NCI-H69 (cell line): ENCODE results near the gene LRP8.

Experiments
- DNase-seq: peaks from one replicate; lab custom pipeline; 2025; lab: John Stamatoyannopoulos, UW

LRP8 gene

GRCh38 chr1:53259932-53260331 lies 67.9 kb downstream of the LRP8 start:
- DNase-seq = no peak

DNA sequence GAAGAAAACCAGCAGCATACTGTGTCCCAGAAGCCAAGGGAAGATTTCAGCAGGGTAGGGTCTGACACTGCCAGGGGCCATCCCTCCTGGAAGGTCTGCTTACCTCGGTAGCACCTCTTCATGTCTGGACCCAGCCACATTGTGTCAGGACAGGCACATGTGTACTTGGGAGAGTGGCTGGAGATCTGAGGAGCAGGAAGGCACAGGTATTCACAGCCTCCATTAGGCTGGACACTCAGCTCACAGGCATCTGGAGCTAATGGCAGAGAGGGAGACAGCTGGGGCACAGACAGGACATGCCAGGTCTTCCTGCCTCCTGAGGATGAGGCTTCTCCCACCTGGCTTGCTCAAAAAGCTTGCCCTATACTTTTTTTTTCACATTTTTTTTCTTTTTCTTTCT lies 69.7 kb downstream of the LRP8 start:
- no peak for DNase-seq

GRCh38 chr1:53257454-53258081 lies 70.3 kb downstream of the LRP8 start:
- no peak for DNase-seq

DNA sequence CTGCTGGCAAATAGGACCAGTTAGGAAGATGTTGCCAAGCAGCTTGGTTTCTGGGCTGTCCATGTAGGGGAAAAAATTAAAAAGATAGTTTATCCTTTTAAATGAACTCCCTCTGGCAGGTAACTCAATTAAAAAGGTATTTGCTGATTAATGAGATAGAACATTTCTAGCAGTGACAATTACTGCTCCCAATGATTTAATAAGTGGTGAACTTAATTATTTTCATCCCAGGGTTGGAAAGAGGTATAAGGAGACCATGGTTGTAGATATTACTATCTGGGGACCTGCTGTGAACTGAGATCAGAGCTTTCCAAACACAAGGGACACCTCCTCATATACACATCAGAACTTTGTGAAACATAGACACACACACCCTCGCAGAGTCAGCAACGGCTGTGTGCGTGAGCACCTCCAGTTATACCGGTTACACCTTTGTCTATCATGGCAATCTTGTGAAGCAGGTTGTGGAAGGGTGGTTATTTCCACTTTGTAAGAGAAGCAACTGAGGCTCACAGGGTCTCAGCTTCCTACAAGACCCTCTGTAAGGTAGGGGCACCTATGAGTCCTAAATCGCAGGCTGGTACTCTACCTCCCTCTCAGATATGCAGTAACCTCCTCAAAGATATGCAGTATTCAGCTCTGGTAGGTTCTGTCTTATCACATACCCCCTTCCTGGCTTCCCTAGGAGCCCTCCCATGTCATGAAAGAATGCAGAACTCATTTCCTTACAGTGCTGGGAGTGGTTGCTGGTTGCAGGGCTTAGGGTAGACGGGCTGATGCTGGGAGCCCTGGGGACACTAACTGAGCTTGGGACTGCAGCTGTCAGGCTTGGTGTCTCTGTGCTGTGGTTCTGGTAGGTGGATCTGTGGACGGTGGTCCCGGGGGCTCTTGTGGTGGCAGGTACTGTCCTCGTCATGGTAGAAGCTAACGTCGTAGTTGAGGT lies 71.1 kb downstream of the LRP8 start:
- DNase-seq = no peak

DNA sequence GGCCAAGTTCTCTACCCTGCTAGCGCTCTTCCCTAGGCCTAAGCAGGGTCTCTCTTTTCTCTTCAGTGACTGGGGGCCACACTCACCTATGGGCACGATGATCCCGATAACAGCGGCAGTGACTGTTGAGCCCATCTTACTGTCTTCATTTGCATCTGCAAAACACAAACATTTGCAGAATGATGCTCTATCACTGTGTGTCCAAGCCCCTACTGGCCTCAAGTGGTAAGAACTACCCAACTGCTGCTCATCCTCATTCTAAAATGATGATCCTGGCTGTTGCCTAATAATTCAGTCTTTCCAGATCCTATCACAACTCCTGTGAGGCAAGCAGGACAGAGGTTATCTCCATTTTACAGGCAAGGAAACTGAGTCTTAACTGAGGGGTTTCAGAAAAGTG lies 72.8 kb downstream of the LRP8 start:
- DNase-seq = no peak

DNA sequence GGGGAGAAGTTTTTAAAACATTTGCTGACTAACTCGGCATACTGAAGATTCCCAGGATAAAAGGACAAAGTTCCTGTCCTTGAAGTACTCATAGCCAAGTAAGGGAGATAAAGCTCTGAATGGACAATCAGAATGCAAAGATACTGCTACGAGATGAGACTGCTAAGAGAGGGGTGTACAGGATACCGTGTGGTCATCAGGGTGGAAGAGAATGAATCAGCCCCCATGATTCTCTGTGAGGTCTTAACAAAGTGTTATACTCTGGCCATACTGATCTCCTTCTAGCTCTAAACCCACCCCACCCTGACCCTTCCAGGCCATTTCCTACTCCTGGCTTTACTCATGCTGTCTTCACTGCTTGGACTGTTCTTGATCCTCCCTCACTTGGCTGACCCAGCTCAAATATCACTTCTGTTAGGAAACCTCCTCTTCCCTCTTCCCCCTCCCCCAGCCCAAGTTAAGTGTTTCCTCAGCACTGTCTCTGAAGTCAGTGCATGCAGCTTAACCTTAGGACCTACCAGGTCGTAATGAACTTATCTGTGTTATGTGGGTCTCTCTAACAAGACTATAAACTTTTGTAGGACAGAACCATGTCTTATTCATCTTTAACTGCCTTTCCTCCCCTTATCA lies 73.7 kb downstream of the LRP8 start:
- DNase-seq = no peak

- DNase-seq = no peak
These were observed 77.5 kb downstream of the LRP8 start for GRCh38 chr1:53250325-53250724.

- peak; percentile 66 for DNase-seq
These were observed 78.2 kb downstream of the LRP8 start for GRCh38 chr1:53249706-53250105.

DNA sequence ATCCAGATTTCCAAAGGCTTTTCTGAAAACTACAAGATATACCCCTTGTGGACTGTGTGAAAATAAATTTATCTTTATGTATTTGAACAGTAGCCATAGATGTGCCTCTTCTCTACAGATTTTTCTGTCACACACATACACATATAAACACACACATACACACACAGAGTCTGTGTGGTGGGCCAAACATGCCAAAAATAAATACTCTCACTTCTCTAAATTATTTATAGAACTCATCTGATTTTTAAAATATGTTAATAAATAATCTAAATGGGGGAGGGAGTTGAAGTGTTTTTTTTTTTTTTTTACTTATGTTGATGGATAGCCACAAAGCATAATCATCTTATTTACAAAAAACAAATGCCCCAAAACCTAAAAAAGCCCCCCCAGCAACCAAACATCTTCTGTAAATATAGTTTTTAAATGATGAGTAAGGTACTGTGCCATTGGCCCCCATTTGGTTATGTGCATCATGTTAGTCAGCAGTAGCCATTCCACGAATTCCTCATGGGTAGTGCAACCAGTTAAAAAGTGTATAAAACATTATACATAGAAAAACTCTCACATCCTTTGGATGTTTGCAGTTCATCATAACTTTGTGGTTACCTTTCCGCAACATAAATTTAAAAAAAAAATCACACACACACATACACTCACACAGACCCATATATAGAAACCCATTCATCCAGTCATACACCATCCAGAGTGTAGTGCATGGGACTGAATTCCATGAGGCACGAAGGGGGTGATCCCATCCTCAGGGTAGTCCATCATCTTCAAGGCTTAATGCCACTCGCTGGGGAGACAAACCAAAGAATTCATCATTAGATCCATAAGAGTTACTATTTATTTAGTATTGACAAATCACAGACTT lies 81.4 kb downstream of the LRP8 start:
- DNase-seq = no peak

- DNase-seq = no peak
These were observed 83.7 kb downstream of the LRP8 start for GRCh38 chr1:53244141-53244540.

- DNase-seq = no peak
These were observed 85.5 kb downstream of the LRP8 start for GRCh38 chr1:53242381-53242780.

GRCh38 chr1:53241828-53242227 lies 86.0 kb downstream of the LRP8 start:
- no peak for DNase-seq

DNA sequence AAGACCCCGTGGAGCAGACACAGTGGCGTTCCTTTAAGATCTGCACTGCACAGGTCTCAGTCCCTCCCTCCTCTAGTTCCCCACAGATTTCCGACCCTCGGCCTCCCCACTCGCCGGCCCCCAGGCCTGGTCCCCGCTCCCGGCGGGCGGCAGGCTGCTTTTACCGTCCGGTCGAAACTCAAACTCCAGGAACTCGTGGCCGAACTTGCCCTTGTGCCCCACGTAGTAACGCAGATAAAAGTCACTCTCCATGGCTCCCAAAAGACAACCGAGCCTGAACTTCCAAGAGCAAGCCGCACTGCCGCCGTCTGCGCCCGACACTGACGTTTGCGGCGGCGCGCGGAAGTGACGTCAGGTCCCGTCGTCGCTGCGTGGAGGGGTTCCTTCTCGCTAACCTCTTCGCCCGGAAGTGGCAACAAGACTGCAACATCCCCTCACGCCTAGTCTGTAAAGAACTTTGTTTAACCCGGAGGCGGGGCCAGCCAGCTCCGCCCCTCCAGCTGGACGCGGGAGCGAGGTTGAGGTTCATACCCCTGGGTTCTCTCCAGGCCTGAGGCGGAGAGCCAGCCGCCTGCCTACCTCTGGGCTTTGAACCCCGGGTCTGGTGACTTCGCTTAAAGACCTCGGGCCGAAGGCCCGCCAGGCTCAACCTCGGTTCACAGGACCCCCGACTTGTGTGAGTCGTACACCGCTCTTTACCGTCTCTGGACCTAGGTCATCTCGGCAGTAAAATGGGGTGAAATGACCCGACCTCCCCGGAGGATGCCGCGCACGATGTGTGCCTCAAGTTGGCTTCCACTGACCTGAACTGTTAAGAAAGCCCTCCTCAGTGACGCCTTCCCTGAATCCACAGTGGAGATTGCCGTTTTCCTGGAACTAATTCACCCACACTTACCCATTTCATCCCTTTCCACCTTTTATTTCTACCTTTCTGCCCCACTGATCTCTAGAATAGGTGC lies 89.4 kb downstream of the LRP8 start, which contains the start of gene MAGOH:
Gene MAGOH, minus strand, starts transcription at position 322 of the 959 bp plus-strand sequence. Its CDS starts 70 bp downstream, at position 252.
- DNase-seq = peak; percentile 94

DNA sequence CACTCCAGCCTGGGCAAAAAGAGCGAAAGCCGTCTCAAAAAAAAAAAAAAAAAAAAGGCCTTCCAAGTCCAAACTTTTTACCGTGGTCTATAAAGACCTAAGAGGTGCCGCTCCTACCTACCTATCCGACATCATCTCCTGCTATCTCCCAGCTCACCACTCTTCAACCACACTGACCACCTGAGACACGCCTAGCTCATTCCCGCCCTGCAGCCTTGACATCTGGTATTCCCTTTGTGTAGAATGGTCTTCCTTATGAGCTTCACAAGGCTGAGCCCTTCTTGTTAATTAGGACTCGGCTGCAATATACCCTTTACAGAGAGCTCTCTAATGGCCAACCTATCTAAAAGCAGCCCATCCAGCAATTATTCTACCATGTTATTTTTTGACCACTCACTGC lies 90.2 kb downstream of the LRP8 start:
- DNase-seq = peak; percentile 15

DNA sequence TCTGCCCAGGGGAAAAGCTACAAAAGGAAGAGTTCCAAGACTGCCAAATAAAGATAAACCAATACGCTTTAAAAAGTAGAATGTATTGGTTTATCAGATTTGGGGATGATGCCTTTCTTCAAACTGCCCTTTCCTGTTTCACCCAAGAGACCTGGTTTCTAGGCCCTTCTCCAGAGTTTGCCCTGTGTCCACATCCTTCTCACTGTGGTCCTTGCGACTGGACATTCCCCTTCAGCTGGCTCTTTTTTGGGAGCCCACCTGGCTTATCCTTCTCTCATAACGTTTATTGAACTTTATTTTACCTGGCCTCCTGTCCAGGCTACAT lies 106.9 kb downstream of the LRP8 start:
- no peak for DNase-seq

- peak; percentile 93 for DNase-seq
These were observed 107.5 kb downstream of the LRP8 start, which contains the start of gene CZIB for GRCh38 chr1:53220171-53220961. Gene CZIB, minus strand, starts transcription at chr1:53220634. Its CDS starts 59 bp downstream, at chr1:53220575.

DNA sequence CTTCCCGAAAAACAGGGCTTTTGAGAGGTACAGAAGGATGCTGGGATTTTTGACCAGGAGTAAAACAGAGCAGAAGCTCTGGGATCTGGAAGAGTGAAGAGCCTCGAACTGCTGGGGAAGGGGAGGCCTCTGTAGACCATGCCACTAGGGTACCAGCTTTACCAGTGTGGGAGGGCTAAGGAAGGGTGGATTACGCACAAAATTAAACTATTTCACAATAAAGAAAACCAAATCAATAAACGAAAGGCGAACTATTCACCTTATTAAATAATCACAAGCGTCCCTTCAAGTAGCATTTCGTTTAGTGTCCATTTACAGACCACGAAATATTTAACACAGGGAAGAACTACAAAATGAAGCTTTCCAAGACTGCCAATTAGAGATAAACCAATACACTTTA lies 108.2 kb downstream of the LRP8 start:
- DNase-seq = peak; percentile 6

DNA sequence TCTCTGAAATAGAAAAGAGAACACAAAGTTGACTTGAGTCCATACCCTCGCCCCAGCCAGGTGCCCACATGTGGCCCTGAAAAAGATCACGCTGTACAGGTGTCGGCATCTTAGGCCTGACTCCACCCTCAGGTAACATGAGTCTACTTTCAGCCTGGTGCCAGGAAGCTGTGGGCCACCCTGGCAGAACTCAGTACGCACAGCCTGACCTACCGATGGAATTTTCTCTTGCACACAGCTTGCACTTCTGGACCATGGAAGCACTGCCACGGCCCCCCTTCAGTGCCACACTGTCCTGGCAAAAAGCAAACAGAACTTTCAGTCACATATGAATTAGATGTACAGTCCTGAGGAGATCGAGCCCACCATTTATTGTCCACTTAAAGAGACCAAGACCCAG lies 109.7 kb downstream of the LRP8 start:
- DNase-seq = no peak

DNA sequence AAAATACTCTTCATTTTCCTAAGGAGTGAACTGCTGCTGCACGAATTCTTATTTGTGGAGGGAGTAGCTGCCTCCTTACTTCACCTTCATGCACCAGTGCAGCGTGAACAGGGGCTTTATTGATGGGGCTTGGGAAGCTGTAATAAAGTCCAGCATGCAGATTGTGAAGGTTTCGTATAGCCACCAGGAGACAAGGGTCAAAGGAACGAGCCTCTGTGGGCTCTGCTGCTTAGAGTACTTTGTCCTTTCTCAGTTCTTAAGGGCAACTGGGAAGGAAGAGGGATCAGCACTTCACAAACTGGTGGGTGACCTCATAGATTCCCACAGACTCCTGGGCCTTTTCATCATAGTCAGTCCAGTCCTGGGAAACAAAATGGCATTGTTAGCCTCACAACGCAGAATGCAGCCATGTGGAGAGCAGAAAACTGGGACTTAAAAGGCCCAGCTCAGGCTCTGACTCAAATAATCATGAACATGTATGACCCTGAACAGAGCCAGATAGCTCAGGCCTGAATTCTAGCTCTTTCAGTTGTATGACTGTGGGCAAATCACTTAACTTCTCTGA lies 113.4 kb downstream of the LRP8 start:
- DNase-seq = no peak

DNA sequence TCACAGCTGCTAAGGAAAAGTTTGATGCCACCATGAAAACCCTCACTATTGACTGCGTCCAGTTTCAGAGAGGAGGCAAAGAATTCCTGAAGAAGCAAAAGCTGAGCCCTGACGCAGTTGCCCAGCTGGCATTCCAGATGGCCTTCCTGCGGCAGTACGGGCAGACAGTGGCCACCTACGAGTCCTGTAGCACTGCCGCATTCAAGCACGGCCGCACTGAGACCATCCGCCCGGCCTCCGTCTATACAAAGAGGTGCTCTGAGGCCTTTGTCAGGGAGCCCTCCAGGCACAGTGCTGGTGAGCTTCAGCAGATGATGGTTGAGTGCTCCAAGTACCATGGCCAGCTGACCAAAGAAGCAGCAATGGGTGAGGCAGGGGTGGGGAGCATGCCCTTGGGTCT lies 116.9 kb downstream of the LRP8 start:
- no peak for DNase-seq
